Astrocyte of the cerebellum (primary cell): ENCODE results near the gene OPA3.
A peak's percentile ranks its signal among the peaks of the same experiment; 100 is the strongest.
"Not testable (repeated sequence)": the region's sequence is repeated elsewhere in the genome, so short reads cannot be mapped to it uniquely, and the experiment has no call there.

ENCODE experiments used
- DNase-seq: peaks from one replicate; pipeline ENCODE4 v3.0.0-alpha.2; 2011; ENCODE audit warnings: low read depth
- H3K4me3 ChIP-seq: 2 replicates; pipeline ENCODE4 v1.5.1; 2011; ENCODE audit warnings: mild to moderate bottlenecking, low read depth, low read length, moderate library complexity
- CTCF ChIP-seq: IDR thresholded peaks from 2 replicates; pipeline ENCODE4 v1.5.1; 2012; ENCODE audit warnings: low read length, low read depth, moderate library complexity, mild to moderate bottlenecking; ENCODE audit errors: missing control alignments
- in situ Hi-C: cut with HindIII; loops from 2 replicates; pipeline ENCODE4 v1.10.0; 2017; ENCODE audit warnings: low sequenced_read_pairs

Gene OPA3

GRCh38 chr19:45584332-45585157 is at the start of gene OPA3:
OPA3 (minus strand) TSS chr19:45584802; CDS start chr19:45584764, 38 bp downstream.
- peak; percentile 100 for DNase-seq
- no peak for TF ChIP-seq CTCF
- in situ Hi-C loops, result no loop called here

GRCh38 chr19:45632468-45633196 is 48.0 kb upstream of the OPA3 start:
- TF ChIP-seq CTCF, result no peak
- in situ Hi-C loops, result no loop called here
- no peak overlapping the region for H3K4me3 ChIP-seq
- DNase-seq, result peak; percentile 67

More at GRCh38 chr19:45584332-45585157, at the start of gene OPA3:
- peak within 1 kb of the TSS; percentile 89 for H3K4me3 ChIP-seq

- TF ChIP-seq CTCF, result no peak
- in situ Hi-C loops, result no loop called here
- peak; percentile 88 for DNase-seq
- no peak overlapping the region for H3K4me3 ChIP-seq
These were observed 45.9 kb upstream of the OPA3 start for GRCh38 chr19:45630463-45630862.

- in situ Hi-C loops, result no loop called here
- TF ChIP-seq CTCF, result no peak
- no peak overlapping the region for H3K4me3 ChIP-seq
- DNase-seq, result no peak
These were observed 45.1 kb upstream of the OPA3 start for GRCh38 chr19:45629704-45630103.

GRCh38 chr19:45628219-45628618 is 43.6 kb upstream of the OPA3 start:
- DNase-seq, H3K4me3 ChIP-seq, in situ Hi-C loops: not testable (repeated sequence)

- DNase-seq, result no peak
- in situ Hi-C loops, result no loop called here
- no peak for TF ChIP-seq CTCF
- H3K4me3 ChIP-seq, result no peak overlapping the region
These were observed 39.4 kb upstream of the OPA3 start for GRCh38 chr19:45623984-45624383.
